Transverse colon (tissue), 4 donors: ENCODE results near the gene DYNLT5.

Experiments
- POLR2A ChIP-seq: fragments of 450-650 bp; IDR thresholded peaks from one replicate; pipeline ENCODE4 v1.6.1; 2016; ENCODE audit warnings: antibody characterized with exemption, mild to moderate bottlenecking, moderate library complexity
- POLR2AphosphoS5 ChIP-seq, 3 donors: sonication (generic); formaldehyde crosslinking; IDR thresholded peaks; one replicate each; pipeline ENCODE4 v1.6.1; 2016; ENCODE audit warnings: antibody characterized with exemption in 3 of 3
- TF ChIP-seq, protein P1 (sequence below), 5 experiments: fragments of 200-600 bp in 3 of 5; fragments of 450-650 bp in 2 of 5; sonication (generic) in 3 of 5; IDR thresholded peaks; 1 replicate in 2 of 5; 2 replicates in 3 of 5; pipeline ENCODE4 v1.5.1; 2016 to 2017; ENCODE audit warnings: antibody characterized with exemption in 5 of 5, inconsistent platforms in 3 of 5, mild to moderate bottlenecking in 2 of 5, moderate library complexity in 1 of 5

DNA sequence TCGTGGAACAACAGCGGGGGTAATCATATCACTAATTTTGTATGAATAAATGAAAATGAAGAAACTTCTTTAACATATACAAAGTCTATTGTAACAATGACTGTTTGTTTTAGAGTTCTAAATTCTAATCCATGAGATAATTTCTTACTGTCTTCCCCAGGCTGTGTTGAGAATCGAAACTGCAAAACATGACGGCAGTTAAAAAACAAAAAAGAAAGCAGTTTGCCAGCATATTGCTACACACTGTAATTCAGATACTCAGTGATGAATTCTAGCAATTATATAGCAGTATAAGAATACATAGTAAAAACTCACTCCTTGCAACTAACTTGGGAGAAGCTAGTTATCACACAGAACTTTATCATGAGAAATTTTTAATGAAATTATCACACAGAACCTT lies 26.7 kb downstream of the DYNLT5 start:
- TF ChIP-seq, protein P1, sequence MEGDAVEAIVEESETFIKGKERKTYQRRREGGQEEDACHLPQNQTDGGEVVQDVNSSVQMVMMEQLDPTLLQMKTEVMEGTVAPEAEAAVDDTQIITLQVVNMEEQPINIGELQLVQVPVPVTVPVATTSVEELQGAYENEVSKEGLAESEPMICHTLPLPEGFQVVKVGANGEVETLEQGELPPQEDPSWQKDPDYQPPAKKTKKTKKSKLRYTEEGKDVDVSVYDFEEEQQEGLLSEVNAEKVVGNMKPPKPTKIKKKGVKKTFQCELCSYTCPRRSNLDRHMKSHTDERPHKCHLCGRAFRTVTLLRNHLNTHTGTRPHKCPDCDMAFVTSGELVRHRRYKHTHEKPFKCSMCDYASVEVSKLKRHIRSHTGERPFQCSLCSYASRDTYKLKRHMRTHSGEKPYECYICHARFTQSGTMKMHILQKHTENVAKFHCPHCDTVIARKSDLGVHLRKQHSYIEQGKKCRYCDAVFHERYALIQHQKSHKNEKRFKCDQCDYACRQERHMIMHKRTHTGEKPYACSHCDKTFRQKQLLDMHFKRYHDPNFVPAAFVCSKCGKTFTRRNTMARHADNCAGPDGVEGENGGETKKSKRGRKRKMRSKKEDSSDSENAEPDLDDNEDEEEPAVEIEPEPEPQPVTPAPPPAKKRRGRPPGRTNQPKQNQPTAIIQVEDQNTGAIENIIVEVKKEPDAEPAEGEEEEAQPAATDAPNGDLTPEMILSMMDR (IDR thresholded peaks at IDR 0.05) = no peak
- TF ChIP-seq POLR2A (no peak), POLR2AphosphoS5 (IDR thresholded peaks at IDR 0.05) (no peak)
